Gastroesophageal sphincter (tissue), 4 donors: ENCODE measurements around the gene GARIN5B. TPM values are rescaled to one million over a fixed set of nuclear protein-coding genes. Genes with fewer than 3 reads are reported as not detected.

Source experiments
- ATAC-seq: fragments of 150-250 bp; one replicate; pipeline ENCODE4 v1.9.1; 2016; ENCODE audit warnings: mild to moderate bottlenecking, moderate library complexity
- H3K27ac ChIP-seq, 4 donors: fragments of 200-600 bp; sonication (generic) in 3 of 4; 1 replicate in 3 of 4; 2 replicates in 1 of 4; pipeline ENCODE4 v1.5.1; 2016 to 2019
- H3K27me3 ChIP-seq: fragments of 200-600 bp; sonication (generic); one replicate; pipeline ENCODE4 v1.5.1; 2019
- H3K36me3 ChIP-seq, 2 donors: fragments of 200-600 bp; sonication (generic); one replicate each; pipeline ENCODE4 v1.5.1; 2019; ENCODE audit warnings: control low read depth in 1 of 2
- H3K4me1 ChIP-seq, 3 donors: fragments of 200-600 bp; sonication (generic); 1 replicate in 2 of 3; 2 replicates in 1 of 3; pipeline ENCODE4 v1.5.1; 2016 to 2019; ENCODE audit warnings: control low read depth in 2 of 3
- H3K4me3 ChIP-seq, 2 donors: fragments of 200-600 bp; sonication (generic); one replicate each; pipeline ENCODE4 v1.5.1; 2019; ENCODE audit warnings: mild to moderate bottlenecking in 1 of 2, moderate library complexity in 1 of 2
- H3K9me3 ChIP-seq, 3 donors: fragments of 200-600 bp; sonication (generic); one replicate each; pipeline ENCODE4 v1.5.1; 2017 to 2019; ENCODE audit warnings: control low read depth in 2 of 3
- CTCF ChIP-seq, 4 experiments: fragments of 200-600 bp in 2 of 4; fragments of 450-650 bp in 2 of 4; sonication (generic) in 1 of 4; IDR thresholded peaks; one replicate each; pipeline ENCODE4 v1.5.1; 2017 to 2019; ENCODE audit warnings: antibody characterized with exemption in 4 of 4, mild to moderate bottlenecking in 2 of 4, moderate library complexity in 2 of 4
- EP300 ChIP-seq: sonication (generic); formaldehyde crosslinking; IDR thresholded peaks from one replicate; pipeline ENCODE4 v1.6.1; 2017; ENCODE audit warnings: antibody characterized with exemption, mild to moderate bottlenecking
- POLR2A ChIP-seq, 2 donors: fragments of 450-650 bp; IDR thresholded peaks; one replicate each; pipeline ENCODE4 v1.6.1; 2017; ENCODE audit warnings: antibody characterized with exemption in 2 of 2, mild to moderate bottlenecking in 2 of 2, moderate library complexity in 1 of 2
- POLR2AphosphoS5 ChIP-seq: sonication (generic); formaldehyde crosslinking; IDR thresholded peaks from one replicate; pipeline ENCODE4 v1.6.1; 2017; ENCODE audit warnings: antibody characterized with exemption
- WGBS, 2 donors: methylation state at CpG; one replicate each; pipeline ENCODE4 v1.1.5; 2018; ENCODE audit warnings: low coverage in 1 of 2; 5-methylcytosine and 5-hydroxymethylcytosine counted together
- total RNA-seq, 4 donors: library from RNA; depleted of rRNA; stranded (reverse); fragments of >200 nt; gene quantifications; one replicate each; pipeline ENCODE4 v1.1.0, GENCODE V29; 2016

GARIN5B gene
- total RNA-seq, 4 donors from 2014 or later, result not detected

GRCh38 chr19:55383279-55384130 is 20.4 kb upstream of the GARIN5B start:
- peak; percentile 29 for ATAC-seq
- TF ChIP-seq POLR2AphosphoS5 (peak; percentile 20), POLR2A (IDR thresholded peaks at IDR 0.05) (peak; percentile 9 to 19), EP300 (no peak), CTCF (IDR thresholded peaks at IDR 0.05) (peak in 3 of 4 experiments; percentile 17 to 43 (median 20))
- peak overlapping the region in 3 of 4 donors; percentile 91 to 98 (median 92) for H3K27ac ChIP-seq

DNA sequence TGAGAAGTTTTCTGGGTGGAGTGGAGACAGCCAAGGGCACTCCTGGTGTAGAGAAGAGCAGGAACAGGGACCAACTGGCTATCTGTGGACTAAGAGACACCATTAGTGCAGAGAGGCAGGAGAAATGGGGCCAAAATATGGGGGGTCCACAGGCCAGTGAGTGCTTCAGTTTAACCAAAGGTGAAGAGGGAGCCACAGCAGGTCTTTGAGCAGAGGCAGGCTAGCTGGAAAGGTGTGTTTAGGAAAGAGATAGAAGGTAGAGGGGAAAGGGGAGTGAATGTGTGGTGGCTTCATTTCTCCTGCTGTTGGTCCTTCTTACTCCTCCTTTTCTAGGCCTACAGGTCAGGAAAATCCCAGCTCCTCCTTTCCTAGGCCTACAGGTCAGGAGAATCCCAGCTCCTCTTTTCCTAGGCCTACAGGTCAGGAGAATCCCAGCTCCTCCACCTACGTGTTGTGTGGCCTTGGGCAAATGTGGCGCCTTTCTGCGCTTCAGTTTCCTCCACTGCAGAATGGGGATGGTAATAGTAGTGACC is 19.5 kb upstream of the GARIN5B start:
- Histone ChIP-seq H3K4me3 (no peak overlapping the region), H3K36me3 (peaks cover 0 to 5% of the 10 kb centered on the region in 2 donors), H3K27me3 (peaks cover 6% of the 10 kb centered on the region), H3K27ac (no peak overlapping the region), H3K4me1 (peaks cover 0 to 39% (median 27%) of the 10 kb centered on the region in 3 donors), H3K9me3 (no peaks in the 10 kb centered on the region)
- 100% methylated on average over 1 to 3 of the region's 3 CpGs for WGBS, 2 donors
- no peak for ATAC-seq
- TF ChIP-seq CTCF (IDR thresholded peaks at IDR 0.05), result no peak
- no peak for TF ChIP-seq EP300
- no peak for TF ChIP-seq POLR2AphosphoS5
- TF ChIP-seq POLR2A (IDR thresholded peaks at IDR 0.05), result no peak

More at GRCh38 chr19:55383279-55384130, 20.4 kb upstream of the GARIN5B start:
- Histone ChIP-seq H3K4me3 (peak overlapping the region; percentile 27 to 79), H3K4me1 (peaks cover 0 to 44% (median 35%) of the 10 kb centered on the region in 3 donors), H3K27me3 (no peaks in the 10 kb centered on the region), H3K9me3 (no peaks in the 10 kb centered on the region), H3K36me3 (peaks cover 0 to 14% of the 10 kb centered on the region in 2 donors)
- WGBS, 2 donors, result 7 to 29% methylated on average over 7 to 11 of the region's 88 CpGs

GRCh38 chr19:55382013-55382412 is 19.0 kb upstream of the GARIN5B start:
- H3K9me3 ChIP-seq, result no peaks in the 10 kb centered on the region
- no peaks in the 10 kb centered on the region for H3K36me3 ChIP-seq
- no peak overlapping the region for H3K27ac ChIP-seq
- H3K4me3 ChIP-seq, result no peak overlapping the region
- WGBS, 2 donors, result 88 to 96% methylated on average over 4 to 5 of the region's 5 CpGs
- peaks cover 12% of the 10 kb centered on the region for H3K27me3 ChIP-seq
- peaks cover 0 to 37% (median 21%) of the 10 kb centered on the region in 3 donors for H3K4me1 ChIP-seq
- ATAC-seq, result no peak
- TF ChIP-seq CTCF (IDR thresholded peaks at IDR 0.05) (no peak), EP300 (no peak), POLR2A (IDR thresholded peaks at IDR 0.05) (no peak), POLR2AphosphoS5 (no peak)

DNA sequence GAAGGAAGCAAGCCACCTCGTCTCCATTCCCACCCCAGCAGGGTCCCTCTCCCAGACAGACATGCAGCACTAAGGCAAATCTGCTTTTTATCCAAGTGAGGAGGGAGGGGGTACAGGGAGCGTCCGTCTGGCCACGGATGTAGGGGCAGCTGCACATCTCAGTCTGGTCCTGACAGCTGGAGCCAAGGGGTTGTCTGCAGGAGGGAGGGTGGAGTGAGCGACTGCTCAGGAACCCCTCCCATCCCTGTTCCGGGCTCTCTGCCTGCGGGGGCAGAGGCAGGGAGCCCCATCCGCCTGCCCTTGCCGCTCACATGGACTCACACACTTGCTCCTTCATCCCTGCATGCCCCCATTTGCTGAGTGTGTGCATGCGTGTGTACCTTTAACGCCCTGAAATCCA is 16.1 kb upstream of the GARIN5B start:
- TF ChIP-seq CTCF (IDR thresholded peaks at IDR 0.05) (no peak), EP300 (no peak), POLR2A (IDR thresholded peaks at IDR 0.05) (no peak), POLR2AphosphoS5 (no peak)
- 17 to 52% methylated on average over 1 to 4 of the region's 11 CpGs for WGBS, 2 donors
- ATAC-seq, result no peak

More for the DNA sequence above, 16.1 kb upstream of the GARIN5B start:
- Histone ChIP-seq H3K4me3 (no peak overlapping the region), H3K36me3 (no peaks in the 10 kb centered on the region), H3K9me3 (no peaks in the 10 kb centered on the region), H3K4me1 (peaks cover 0 to 21% (median 8%) of the 10 kb centered on the region in 3 donors), H3K27me3 (peaks cover 40% of the 10 kb centered on the region), H3K27ac (no peak overlapping the region)
